ENCODE measurements around the gene ACTN1. TPM values are rescaled to one million over a fixed set of nuclear protein-coding genes. Genes with fewer than 3 reads are reported as not detected.

The ACTN1 gene
- total and polyA plus RNA-seq, 10 of the 15 experiments (the other 5 are each of a cell fraction or from before 2014, with no cell fraction given): 0.14 to 39.4 (median 2.6) TPM

- H3K4me1 ChIP-seq (ENCODE audit: control insufficient read depth, insufficient read depth, low read length): no peaks in the 10 kb centered on the region; the same call in 1 of the 2 replicates
- no peak overlapping the region for H3K27ac ChIP-seq (ENCODE audit: control insufficient read depth, insufficient read depth)
- no peak overlapping the region for H3K4me2 ChIP-seq (ENCODE audit: control insufficient read depth, insufficient read depth)
- BruUV-seq (replicated peaks): no TSS peak
- RAD21 ChIA-PET (ENCODE audit: unreplicated experiment): no interaction called here
- POLR2A ChIA-PET: no interaction called here
- 40% methylated on average over 7 of the region's 7 CpGs for WGBS (ENCODE audit: insufficient coverage, insufficient replicate concordance, low lambda C conversion rate, missing lambda C conversion rate)
- no peak for ATAC-seq
- no peak overlapping the region for H3K9ac ChIP-seq (ENCODE audit: control insufficient read depth, insufficient read depth, low read length)
- TF ChIP-seq KLF5 (IDR thresholded peaks at IDR 0.05; ENCODE audit: partially characterized antibody) (no peak), CBX5 (IDR thresholded peaks at IDR 0.05; ENCODE audit: low read depth) (no peak), ATF7 (IDR thresholded peaks at IDR 0.05; ENCODE audit: low read depth) (no peak), RELA (IDR thresholded peaks at IDR 0.05; ENCODE audit: borderline replicate concordance, partially characterized antibody) (no peak), CREM (IDR thresholded peaks at IDR 0.05; ENCODE audit: low read depth) (no peak), NFYA (IDR thresholded peaks at IDR 0.05; ENCODE audit: borderline replicate concordance, low read depth, low read length) (no peak), ZNF274 (IDR thresholded peaks at IDR 0.05; ENCODE audit: insufficient read depth, insufficient read length) (no peak), ZNF592 (IDR thresholded peaks at IDR 0.05) (no peak), CHD4 (IDR thresholded peaks at IDR 0.05) (no peak), ZBED1 (IDR thresholded peaks at IDR 0.05; ENCODE audit: borderline replicate concordance) (no peak), SMAD5 (IDR thresholded peaks at IDR 0.05; ENCODE audit: low read depth) (no peak), SPI1 (IDR thresholded peaks at IDR 0.05; ENCODE audit: borderline replicate concordance, insufficient read depth, low read depth, low read length) (no peak), ZNF622 (IDR thresholded peaks at IDR 0.05) (no peak), SRF (IDR thresholded peaks at IDR 0.05; ENCODE audit: low read depth in 2 of 2, low read length in 2 of 2) (no peak), HDGF (IDR thresholded peaks at IDR 0.05) (no peak), TBL1XR1 (IDR thresholded peaks at IDR 0.05; ENCODE audit: low read depth, low read length) (no peak), MLLT1 (IDR thresholded peaks at IDR 0.05) (no peak), ELK1 (IDR thresholded peaks at IDR 0.05; ENCODE audit: low read depth, low read length) (no peak), JUNB (IDR thresholded peaks at IDR 0.05) (no peak)
- DNase-seq (ENCODE audit: low read depth, low spot score): no peak
- no peaks in the 10 kb centered on the region; the same call in 1 of the 2 replicates for H3K79me2 ChIP-seq (ENCODE audit: control insufficient read depth, insufficient read depth, low read length)
- no peaks in the 10 kb centered on the region for H4K20me1 ChIP-seq (ENCODE audit: control insufficient read depth, insufficient read depth)
- CTCF ChIA-PET: no interaction called here
- no peak for FAIRE-seq
- SMC1A ChIA-PET (ENCODE audit: uncharacterized antibody, unreplicated experiment): no interaction called here
- peaks cover 3 to 11% of the 10 kb centered on the region in 2 experiments; a peak in 3 of 4 replicates for H3K27me3 ChIP-seq (replicated peaks in 1 of 2; ENCODE audit: control insufficient read depth in 2 of 2, insufficient read depth in 2 of 2, low read length in 1 of 2)
- in situ Hi-C loops (cut with MboI) (no loop called here), intact Hi-C loops (cut with micrococcal nuclease; ENCODE audit: unreplicated experiment) (no loop called here)
- H3K9me3 ChIP-seq (replicated peaks; ENCODE audit: control insufficient read depth, insufficient read depth, low read length): no peaks in the 10 kb centered on the region
- no peak overlapping the region for H3K4me3 ChIP-seq
- no peaks in the 10 kb centered on the region for H3K36me3 ChIP-seq (ENCODE audit: control insufficient read depth in 2 of 2, insufficient read depth in 2 of 2, low read length in 1 of 2)
- H2AFZ ChIP-seq (ENCODE audit: control insufficient read depth, low read depth, low read length): no peak overlapping the region
Measured at GRCh38 chr14:68981539-68981976, 2.5 kb upstream of the ACTN1 start.

Measured in GM12878 (cell line).